GM21529 (cell line): ENCODE data around the gene PRMT7.
A peak's percentile ranks its signal among the peaks of the same experiment; 100 is the strongest.

Experiments
- ATAC-seq: cut with Tn5 transposase; IDR thresholded peaks from one replicate; pipeline ENCODE4 v1.9.1; 2021; ENCODE audit not compliant: unreplicated experiment

PRMT7 gene

DNA sequence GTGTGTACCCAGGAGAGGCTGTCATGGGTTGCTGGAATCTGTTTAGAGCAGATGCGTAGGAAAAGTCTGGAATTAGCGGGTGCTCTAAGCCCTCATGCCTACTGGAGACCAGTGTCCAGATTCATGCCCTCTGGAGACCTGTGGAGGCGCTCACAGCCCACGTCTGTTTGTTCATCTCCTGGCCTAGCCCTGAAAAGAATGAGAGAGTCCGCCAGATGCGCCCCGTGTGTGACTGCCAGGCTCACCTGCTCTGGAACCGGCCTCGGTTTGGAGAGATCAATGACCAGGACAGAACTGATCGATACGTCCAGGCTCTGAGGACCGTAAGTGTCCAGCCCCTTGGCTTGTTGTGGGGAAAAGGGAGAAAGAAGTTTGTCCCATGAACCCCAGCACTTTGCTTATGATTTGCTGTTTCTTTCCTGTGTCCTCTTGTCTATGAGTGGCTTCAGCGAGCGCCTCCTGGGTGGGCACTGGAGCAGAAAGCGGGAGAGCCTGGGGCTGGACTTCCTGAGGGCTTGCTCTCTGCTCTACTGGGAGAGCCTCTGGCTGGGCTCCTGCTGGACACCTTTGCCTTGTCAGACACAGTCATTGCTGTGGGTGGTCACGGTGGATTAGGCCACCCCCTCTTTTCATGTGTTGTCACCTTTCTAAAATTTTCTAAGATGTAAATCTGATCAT, 35.3 kb downstream of the PRMT7 start:
- no peak for ATAC-seq

GRCh38 chr16:68346892-68347480, 36.2 kb downstream of the PRMT7 start:
- no peak for ATAC-seq

- ATAC-seq, result no peak
Measured at GRCh38 chr16:68347605-68348004, 36.8 kb downstream of the PRMT7 start.

DNA sequence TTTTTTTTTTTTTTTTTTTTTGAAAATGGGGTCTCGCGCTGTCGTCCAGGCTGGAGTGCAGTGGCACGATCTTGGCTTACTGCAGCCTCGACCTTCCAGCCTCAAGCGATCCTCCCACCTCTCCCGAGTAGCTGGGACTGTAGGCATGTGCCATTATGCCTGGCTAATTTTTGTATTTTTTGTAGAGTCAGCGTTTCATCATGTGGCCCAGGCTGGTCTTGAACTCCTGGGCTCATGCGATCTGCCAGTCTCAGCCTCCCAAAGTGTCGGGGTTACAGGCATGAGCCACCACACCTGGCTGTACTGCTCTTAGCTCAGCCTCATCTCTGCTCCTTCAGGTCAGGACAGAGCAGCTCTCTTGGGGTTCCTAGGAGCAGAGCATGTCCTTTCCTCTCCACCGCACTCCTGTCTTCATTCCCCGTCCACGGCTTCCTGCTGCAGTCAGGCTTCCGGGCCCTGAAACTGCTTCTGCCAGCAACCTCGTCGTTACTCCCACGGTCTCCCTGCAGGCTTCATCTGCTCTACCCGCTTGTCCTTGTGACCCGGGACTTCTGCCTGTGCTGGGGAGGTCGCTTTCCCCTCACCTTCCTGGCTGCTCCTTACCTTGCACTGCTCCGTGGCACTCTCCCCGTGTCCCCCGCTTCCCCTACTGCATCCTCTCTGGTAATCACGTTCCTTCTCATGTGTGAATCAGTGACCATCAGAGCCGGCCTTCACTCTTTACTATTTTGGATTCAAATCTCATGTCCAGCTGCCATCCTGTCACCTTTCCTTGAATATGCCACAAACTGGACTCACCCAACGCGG, 38.0 kb downstream of the PRMT7 start:
- no peak for ATAC-seq

DNA sequence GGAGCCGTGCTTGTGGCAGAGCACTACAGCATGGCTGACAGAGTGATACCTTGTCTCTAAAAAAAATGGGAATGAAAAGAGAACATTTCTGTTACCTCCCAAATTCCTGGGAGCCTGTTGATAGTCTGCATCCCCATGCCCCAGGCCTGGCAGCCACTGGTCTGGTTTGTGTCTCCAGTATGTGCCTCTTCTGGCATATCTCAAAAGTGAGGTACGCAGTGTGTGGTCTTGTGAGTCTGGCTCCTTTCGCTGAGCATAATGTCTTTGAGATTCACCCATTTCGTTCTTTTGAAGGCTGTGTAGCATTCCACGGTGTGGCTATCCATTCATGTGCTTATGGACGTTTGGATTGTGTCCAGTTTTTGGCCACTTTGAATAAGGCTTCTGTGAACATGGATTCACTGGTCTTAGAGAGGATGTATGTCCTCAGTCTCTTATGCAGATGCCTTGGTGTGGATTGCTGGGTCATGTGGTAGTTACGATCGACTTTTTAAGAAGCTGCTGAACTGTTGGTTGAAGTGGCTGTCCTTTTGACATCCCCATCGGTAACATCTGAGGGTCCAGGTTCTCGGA, 39.1 kb downstream of the PRMT7 start:
- ATAC-seq, result no peak

GRCh38 chr16:68350813-68351350, 40.1 kb downstream of the PRMT7 start:
- no peak for ATAC-seq

- no peak for ATAC-seq
Measured at GRCh38 chr16:68351463-68351862, 40.6 kb downstream of the PRMT7 start.

DNA sequence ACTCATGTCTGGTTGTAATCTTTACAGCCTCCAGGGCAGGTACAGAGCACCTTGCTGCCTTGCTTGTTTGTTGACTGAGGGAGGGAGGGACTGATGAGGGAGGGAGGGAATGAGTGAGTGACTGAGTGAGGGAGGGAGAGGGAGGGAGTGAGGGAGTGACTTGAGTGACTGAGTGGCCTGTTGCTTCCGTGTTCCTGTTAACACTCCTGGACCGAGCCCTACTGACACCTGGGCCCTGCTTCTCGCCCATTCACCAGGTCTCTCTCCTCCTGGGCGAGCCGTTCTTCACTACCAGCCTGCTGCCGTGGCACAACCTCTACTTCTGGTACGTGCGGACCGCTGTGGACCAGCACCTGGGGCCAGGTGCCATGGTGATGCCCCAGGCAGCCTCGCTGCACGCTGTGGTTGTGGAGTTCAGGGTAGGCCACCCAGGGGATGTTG, 41.2 kb downstream of the PRMT7 start:
- ATAC-seq, result no peak

DNA sequence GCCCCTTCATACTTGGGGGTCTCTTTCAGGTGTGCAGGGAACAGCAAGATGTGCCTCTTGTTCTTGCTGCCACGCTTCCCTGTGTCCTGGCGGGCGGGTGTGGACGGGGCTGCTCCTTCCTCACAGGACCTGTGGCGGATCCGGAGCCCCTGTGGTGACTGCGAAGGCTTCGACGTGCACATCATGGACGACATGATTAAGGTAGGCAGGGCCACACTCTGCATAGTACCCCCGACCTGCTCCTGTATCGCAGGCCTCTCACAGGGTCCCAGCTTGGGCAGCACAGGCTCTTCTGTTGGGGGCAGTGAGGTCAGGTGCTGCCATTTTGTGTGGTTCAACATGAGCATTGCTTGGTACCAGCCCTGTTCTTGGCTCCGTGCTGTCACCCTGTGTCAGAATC, 42.5 kb downstream of the PRMT7 start:
- ATAC-seq, result no peak

DNA sequence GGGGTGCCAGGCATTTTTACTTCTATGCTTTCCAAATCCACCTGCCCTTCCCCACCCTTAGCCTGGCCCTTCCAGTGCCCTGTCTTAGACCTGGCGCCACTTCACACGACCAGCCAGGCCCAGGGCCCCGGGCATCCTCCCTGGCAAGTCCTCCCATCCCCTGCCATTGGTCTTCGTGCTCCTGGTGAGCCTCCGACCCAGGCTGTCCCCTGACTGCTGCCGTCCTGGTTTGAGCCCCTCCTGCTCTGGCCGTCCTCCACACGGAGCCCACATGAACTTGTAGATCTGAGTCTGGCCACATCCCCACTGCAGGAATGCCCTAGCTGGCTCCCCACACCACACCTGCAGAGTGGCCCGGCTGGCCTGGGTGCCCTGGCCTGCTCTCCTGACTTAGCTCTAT, 44.0 kb downstream of the PRMT7 start:
- ATAC-seq, result no peak

DNA sequence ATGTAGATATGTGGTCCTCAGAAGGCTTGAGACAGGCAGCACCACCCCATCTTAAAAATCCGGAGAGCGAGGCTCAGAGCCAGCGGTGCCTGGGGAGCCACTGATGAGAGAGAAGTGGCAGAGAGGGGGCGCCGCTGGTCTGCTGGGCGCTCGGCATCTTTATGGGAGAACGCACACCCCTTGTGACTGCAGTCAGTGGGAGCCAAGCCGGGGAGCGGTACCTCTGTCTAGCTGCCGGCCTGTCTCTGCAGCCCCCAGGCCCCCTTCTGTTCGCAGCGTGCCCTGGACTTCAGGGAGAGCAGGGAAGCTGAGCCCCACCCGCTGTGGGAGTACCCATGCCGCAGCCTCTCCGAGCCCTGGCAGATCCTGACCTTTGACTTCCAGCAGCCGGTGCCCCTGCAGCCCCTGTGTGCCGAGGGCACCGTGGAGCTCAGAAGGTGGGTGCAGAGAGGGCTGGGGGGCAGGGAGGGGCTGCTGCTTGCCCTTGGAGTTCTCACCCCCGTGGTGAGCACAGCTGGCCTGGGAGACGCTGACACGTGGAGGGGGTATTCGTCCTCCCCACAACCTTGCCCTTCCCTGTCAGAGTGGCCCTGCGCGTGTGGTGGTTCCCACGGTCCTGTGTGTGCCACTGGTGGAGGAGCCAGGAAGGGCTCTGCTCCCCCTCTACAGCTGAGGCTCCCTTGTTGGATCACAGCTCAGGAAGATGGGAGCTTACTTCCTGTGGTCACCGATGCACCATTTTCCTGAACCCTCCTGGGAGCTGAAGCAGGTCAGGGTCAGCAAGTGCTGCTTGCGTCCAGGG, 44.8 kb downstream of the PRMT7 start:
- no peak for ATAC-seq

DNA sequence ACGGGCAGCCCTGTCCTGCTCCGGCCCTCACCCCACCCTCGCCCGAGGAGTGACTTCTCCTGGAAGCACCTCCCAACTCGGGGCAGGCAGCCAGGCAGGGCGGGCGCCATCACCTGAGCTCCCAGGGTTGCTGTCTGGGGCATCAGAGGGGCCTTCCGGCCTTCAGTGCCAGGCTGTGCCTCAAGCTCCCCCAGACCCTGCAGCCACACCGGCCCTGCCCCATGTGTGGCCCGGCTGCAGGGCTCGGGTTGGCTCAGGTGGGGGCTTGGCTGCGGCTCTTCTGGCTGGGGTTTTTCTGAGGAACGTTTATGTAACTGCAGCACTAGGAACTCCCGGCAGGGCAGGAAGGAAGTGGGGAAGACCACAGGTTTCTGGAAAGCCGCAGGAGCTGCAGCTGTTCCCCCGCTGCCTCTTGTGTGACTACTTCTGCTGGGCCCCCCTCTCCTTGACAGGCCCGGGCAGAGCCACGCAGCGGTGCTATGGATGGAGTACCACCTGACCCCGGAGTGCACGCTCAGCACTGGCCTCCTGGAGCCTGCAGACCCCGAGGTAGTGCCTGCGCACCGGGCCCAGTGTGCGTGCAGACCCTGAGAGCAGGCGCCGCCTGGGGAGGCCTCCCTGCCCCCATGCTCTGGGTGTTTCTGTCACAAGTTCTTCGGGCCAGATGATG, 45.6 kb downstream of the PRMT7 start:
- peak; percentile 83 for ATAC-seq

- no peak for ATAC-seq
Measured at GRCh38 chr16:68356919-68357286, 46.1 kb downstream of the PRMT7 start.

GRCh38 chr16:68357521-68357922, 46.7 kb downstream of the PRMT7 start:
- ATAC-seq, result no peak

GRCh38 chr16:68357923-68358322, 47.1 kb downstream of the PRMT7 start:
- no peak for ATAC-seq

GRCh38 chr16:68358951-68359350, 48.1 kb downstream of the PRMT7 start:
- no peak for ATAC-seq

DNA sequence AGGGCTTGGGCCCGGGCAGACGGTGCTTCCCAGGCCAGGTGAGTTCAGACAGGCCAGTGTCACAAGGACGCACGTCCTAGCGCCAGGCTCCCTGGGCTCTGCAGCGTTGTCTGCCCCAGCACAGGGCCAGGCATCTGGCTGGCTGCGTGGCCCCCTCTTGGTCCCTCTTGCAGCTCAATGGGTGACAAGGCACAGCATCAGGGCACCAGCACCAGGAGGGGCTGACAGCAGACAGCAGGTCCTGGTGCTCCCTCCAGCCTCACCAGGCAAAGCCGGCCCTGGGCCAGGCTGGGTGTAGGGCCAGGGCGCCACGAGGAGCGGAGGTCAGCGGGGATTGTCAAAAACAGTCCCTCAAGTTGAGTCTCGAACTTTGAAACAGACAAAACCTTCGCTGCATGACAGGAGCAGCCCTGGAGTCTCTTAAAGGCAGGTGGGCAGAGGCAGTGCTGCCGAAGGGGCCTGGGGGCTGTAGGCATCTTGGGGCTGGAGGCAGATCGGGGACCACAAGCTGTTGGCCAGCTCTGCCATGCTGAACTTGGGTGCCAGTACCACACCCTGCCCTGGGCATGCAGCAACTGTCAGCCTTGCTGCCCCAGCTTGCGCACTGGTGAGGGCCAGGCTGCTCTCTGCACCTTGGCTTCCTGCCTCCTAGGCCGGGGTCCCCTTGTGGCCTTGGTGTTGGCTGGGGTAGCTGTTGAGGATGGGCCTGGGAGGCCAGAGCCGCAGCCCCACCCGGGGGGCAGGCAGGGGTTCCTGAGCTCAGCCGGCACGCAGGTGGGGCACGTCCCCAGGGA, 48.8 kb downstream of the PRMT7 start:
- no peak for ATAC-seq

DNA sequence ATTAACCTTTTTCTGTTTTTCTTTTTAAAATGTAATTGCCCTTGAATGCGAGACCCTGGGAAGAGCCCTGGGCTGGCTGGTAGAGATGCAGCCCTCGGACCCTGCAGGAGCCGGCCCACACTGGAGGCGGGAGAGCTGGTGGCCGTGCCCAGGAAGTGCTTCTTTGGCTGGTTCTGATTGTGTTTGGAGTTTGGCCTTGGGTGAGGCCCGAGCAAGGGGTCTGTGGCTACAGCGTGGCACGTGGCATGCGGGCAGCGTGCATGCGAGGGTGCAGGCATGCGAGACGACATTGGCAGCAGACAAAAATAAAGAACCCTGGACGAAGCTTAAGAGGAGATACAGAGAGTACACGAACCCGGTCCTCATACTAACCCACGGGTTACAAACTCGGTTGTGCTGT, 49.7 kb downstream of the PRMT7 start:
- no peak for ATAC-seq

DNA sequence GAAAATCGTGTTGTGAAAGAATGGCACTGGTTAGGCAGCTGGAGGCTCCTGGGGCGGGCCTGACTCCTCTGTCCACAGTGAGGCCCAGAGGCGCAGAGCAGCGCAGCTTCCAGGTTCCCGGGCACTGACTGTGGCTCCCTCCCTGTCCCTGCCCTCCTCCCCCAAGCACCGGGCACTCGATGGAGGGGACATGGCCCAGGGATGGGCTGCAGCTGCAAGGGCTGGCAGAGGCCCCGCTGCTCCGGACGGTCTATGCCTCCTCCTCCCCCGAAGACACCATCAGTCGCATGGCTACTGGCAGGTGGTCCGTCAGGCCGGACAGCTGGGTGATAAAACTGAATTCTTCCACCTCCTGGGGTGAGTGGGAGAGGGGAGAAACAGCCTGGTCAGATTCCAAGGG, 50.1 kb downstream of the PRMT7 start:
- ATAC-seq, result no peak
